A673 (cell line): ENCODE measurements around the gene CEP63. TPM values are rescaled to one million over a fixed set of nuclear protein-coding genes. Genes with fewer than 3 reads are reported as not detected.

ENCODE experiments used
- BruUV-seq: library from RNA; stranded (reverse); fragments of 400-500 nt; replicated peaks from 2 replicates; lab custom pipeline; 2021; lab: Mats Ljungman, UMichigan
- CTCF ChIA-PET: fragments of 300-600 bp; sonication (Branson Sonifier 250); formaldehyde crosslinking; loops from one replicate; lab custom pipeline; 2022; ENCODE audit warnings: antibody characterized with exemption; lab: Charles Lee
- POLR2A ChIA-PET: fragments of 300-600 bp; sonication (Branson Sonifier 250); formaldehyde crosslinking; loops from one replicate; lab custom pipeline; 2022; ENCODE audit warnings: antibody characterized with exemption; ENCODE audit not compliant: low non-redundant PET; lab: Charles Lee
- DNase-seq: peaks from one replicate; pipeline ENCODE4 v3.0.0-alpha.2; 2015; ENCODE audit warnings: low spot score
- H3K27ac ChIP-seq: fragments of 200-600 bp; sonication (generic); 2 replicates; pipeline ENCODE4 v1.5.1; 2016; ENCODE audit warnings: mixed run types, low read depth, mild to moderate bottlenecking, mixed read lengths, antibody characterized with exemption, low read length; ENCODE audit not compliant: poor library complexity, severe bottlenecking
- H3K27me3 ChIP-seq: fragments of 200-600 bp; sonication (generic); replicated peaks from 2 replicates; pipeline ENCODE4 v1.6.1; 2017; ENCODE audit warnings: mixed run types, low read depth, mild to moderate bottlenecking, mixed read lengths, antibody characterized with exemption, low read length; ENCODE audit not compliant: insufficient read depth, poor library complexity
- H3K36me3 ChIP-seq: fragments of 200-600 bp; sonication (generic); 2 replicates; pipeline ENCODE4 v1.6.1; 2016; ENCODE audit warnings: mixed run types, mild to moderate bottlenecking, mixed read lengths, antibody characterized with exemption, low read length; ENCODE audit not compliant: insufficient read depth, poor library complexity, severe bottlenecking
- H3K4me1 ChIP-seq: fragments of 200-600 bp; sonication (generic); 2 replicates; pipeline ENCODE4 v1.6.1; 2017; ENCODE audit warnings: mixed run types, mild to moderate bottlenecking, mixed read lengths, antibody characterized with exemption, low read length; ENCODE audit not compliant: insufficient read depth, poor library complexity, severe bottlenecking
- H3K4me3 ChIP-seq: fragments of 200-600 bp; sonication (generic); 2 replicates; pipeline ENCODE4 v1.5.1; 2016; ENCODE audit warnings: low read depth, mixed run types, mild to moderate bottlenecking, mixed read lengths, low read length; ENCODE audit not compliant: poor library complexity, severe bottlenecking
- H3K9me3 ChIP-seq: fragments of 200-600 bp; sonication (generic); 2 replicates; pipeline ENCODE4 v1.6.1; 2016; ENCODE audit warnings: mixed run types, low read depth, mild to moderate bottlenecking, mixed read lengths, antibody characterized with exemption, low read length; ENCODE audit not compliant: poor library complexity, severe bottlenecking
- CTCF ChIP-seq: fragments of 300-800, 200-600 bp; sonication (generic); conservative IDR thresholded peaks from 2 replicates; pipeline ENCODE4 v1.5.1; 2017; ENCODE audit warnings: low read depth, mild to moderate bottlenecking, antibody characterized with exemption, low read length, moderate library complexity, mixed read lengths
- EZH2 ChIP-seq: fragments of 200-600 bp; sonication (generic); IDR thresholded peaks from 2 replicates; pipeline ENCODE4 v1.6.1; 2017; ENCODE audit warnings: borderline replicate concordance, low read depth, mild to moderate bottlenecking, mixed read lengths, antibody characterized with exemption, low read length; ENCODE audit not compliant: poor library complexity, severe bottlenecking
- intact Hi-C: fragments of 100-400 bp; cut with micrococcal nuclease; formaldehyde crosslinking; loops from one replicate; pipeline ENCODE4 v1.10.0; 2022; ENCODE audit not compliant: unreplicated experiment
- total RNA-seq: library from RNA; stranded (reverse); gene quantifications from 2 replicates; pipeline ENCODE4 v1.2.3, GENCODE V29; 2021

The CEP63 gene
- total RNA-seq, 1 experiment from 2014 or later: 29.2 TPM

GRCh38 chr3:134446800-134447199, 39.1 kb upstream of the CEP63 start:
- no peak overlapping the region for H3K27ac ChIP-seq
- intact Hi-C loops: no loop called here
- CTCF ChIA-PET: no interaction called here
- no peak for DNase-seq
- H3K9me3 ChIP-seq: no peaks in the 10 kb centered on the region
- POLR2A ChIA-PET: no interaction called here
- H3K4me3 ChIP-seq: no peak overlapping the region
- no TSS peak for BruUV-seq
- H3K4me1 ChIP-seq: peaks cover 5% of the 10 kb centered on the region
- H3K27me3 ChIP-seq: no peaks in the 10 kb centered on the region
- H3K36me3 ChIP-seq: no peaks in the 10 kb centered on the region
- TF ChIP-seq CTCF (no peak), EZH2 (no peak)

DNA sequence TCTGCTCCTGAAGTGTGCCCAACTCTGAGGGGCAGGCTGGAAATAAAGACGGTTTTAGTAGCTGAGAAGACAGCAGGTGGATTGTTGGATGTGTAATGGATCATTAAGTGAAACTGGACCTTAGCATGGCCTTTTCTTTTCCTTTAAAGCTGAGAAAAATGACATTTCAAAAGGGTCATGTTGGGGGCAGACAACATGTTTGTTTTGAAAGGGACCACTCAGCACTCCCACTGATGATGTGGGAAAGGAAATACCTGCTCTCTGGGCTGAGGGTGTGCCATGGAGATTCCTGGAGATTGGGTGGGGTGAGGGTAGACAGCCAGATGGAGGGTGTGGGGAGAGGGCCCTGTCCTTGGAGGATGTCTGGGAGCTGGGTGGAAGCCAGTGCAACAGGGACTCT, 38.5 kb upstream of the CEP63 start:
- intact Hi-C loops: no loop called here
- no peak for TF ChIP-seq CTCF
- no peak for TF ChIP-seq EZH2
- H3K36me3 ChIP-seq: no peaks in the 10 kb centered on the region
- peaks cover 5% of the 10 kb centered on the region for H3K4me1 ChIP-seq
- no peak overlapping the region for H3K4me3 ChIP-seq
- no peak overlapping the region for H3K27ac ChIP-seq
- ChIA-PET CTCF (no interaction called here), POLR2A (no interaction called here)
- no peaks in the 10 kb centered on the region for H3K27me3 ChIP-seq
- BruUV-seq: no TSS peak
- DNase-seq: no peak
- H3K9me3 ChIP-seq: no peaks in the 10 kb centered on the region

DNA sequence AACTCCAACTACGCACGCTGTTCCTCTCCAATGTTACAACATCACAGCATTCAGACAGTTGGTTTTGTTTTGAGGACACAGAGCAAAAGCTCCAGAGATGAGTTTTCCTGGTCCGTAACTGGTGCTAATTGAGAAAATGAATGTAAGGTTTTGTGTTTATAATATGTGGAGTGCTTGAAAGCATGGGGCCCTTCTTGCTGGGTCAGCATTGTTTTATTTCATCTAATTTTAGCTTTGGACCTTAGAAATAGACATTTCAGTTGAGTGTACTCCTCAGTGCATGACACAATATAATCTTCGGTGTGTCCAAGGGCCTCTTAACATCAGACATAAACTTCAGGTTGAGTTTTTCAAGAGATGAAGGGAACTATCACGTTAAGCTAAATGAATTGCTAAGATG, 37.2 kb upstream of the CEP63 start:
- Histone ChIP-seq H3K27ac (no peak overlapping the region), H3K9me3 (no peaks in the 10 kb centered on the region), H3K36me3 (no peaks in the 10 kb centered on the region), H3K4me3 (no peak overlapping the region), H3K27me3 (no peaks in the 10 kb centered on the region), H3K4me1 (peaks cover 5% of the 10 kb centered on the region)
- intact Hi-C loops: loop anchor here (1.0 kb wide), 1 partner anchor 140 kb away; no protein-coding TSS in a partner anchor
- TF ChIP-seq CTCF (no peak), EZH2 (no peak)
- ChIA-PET POLR2A (no interaction called here), CTCF (interaction anchor here (1.4 kb wide), 1 partner anchor 139 kb away, joined by 5 read pairs; no protein-coding TSS in a partner anchor)
- DNase-seq: no peak
- no TSS peak for BruUV-seq
